HG02678 (cell line): ENCODE data around the gene ENTREP3.
"Not testable (repeated sequence)": the region's sequence is repeated elsewhere in the genome, so short reads cannot be mapped to it uniquely, and the experiment has no call there.

Experiments
- ATAC-seq: cut with Tn5 transposase; IDR thresholded peaks from one replicate; pipeline ENCODE4 v1.9.1; 2021; ENCODE audit warnings: mild to moderate bottlenecking, moderate library complexity; ENCODE audit not compliant: unreplicated experiment

The ENTREP3 gene, protein sequence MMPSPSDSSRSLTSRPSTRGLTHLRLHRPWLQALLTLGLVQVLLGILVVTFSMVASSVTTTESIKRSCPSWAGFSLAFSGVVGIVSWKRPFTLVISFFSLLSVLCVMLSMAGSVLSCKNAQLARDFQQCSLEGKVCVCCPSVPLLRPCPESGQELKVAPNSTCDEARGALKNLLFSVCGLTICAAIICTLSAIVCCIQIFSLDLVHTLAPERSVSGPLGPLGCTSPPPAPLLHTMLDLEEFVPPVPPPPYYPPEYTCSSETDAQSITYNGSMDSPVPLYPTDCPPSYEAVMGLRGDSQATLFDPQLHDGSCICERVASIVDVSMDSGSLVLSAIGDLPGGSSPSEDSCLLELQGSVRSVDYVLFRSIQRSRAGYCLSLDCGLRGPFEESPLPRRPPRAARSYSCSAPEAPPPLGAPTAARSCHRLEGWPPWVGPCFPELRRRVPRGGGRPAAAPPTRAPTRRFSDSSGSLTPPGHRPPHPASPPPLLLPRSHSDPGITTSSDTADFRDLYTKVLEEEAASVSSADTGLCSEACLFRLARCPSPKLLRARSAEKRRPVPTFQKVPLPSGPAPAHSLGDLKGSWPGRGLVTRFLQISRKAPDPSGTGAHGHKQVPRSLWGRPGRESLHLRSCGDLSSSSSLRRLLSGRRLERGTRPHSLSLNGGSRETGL

DNA sequence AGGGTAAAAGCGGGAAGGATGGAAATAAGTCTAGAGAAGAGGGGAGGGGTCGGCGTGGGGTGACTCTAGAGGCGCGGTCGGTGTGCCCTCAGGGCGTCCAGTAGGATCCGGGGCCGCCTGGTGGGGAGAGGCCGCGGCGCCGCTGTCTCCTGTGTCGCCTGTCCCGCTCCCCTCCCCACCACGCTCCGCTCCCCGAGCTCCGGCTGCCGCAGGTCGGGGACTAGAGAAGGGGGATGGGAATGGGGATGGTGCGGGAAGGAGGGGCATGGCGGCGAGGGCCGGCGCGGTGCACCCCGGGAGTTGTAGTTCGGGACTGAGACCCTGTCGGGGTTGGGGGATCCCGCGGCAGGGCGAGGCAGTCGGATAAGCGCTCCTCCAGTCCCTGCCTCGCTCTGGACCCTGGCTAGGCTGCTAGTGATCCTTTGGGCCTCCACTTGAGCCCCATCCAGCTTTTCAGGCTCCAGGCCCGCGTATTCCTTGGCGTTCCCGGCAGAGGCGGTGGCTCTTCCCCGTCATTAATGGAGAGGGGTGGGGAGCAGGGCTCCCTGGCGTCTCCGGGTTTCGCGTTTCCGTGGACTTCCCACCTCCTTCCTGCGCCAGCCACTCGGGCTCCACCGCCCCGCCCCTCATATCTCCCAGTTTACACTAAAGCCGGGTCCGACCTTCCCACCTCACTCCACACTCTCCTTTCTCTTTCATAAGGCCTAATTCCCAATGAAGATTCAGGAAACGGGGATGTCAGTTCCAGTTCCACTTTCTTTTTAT lies at the start of gene ENTREP3:
ENTREP3 (minus strand) TSS at position 241 of the 765 bp plus-strand sequence. CDS start 606 bp downstream, outside the sequence.
- peak; percentile 74 for ATAC-seq

- no peak for ATAC-seq
Observed at GRCh38 chr1:155304558-155305063, 49.3 kb upstream of the ENTREP3 start.

DNA sequence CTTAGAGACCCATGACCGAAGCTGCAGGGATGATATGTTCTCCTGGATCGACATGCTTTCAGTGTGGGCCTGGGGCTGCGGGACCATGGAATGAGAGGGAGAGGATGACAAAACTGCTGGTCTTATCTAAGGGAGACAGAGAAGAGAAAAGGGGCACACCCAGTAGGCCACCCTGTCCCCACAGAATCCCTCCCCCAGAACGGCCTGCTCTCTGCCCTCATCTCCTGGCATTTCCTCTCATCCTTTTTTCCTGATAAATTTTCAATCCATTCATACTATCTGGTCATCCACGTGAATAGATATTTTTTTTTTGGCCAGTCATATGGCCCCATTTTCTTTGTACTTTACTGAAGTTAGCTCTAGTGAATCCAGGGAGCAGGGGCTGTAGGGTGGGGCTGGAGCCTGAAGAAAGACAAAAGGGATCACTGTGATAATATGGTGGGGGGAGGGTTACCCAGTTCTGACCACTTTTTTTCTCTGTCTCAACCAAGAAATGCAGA lies 46.1 kb upstream of the ENTREP3 start, which contains the start of gene PKLR:
PKLR (minus strand) TSS at position 97 of the 500 bp plus-strand sequence; CDS start at position 54, 43 bp downstream.
- ATAC-seq: no peak

- no peak for ATAC-seq
Observed at GRCh38 chr1:155300553-155301329, 45.5 kb upstream of the ENTREP3 start.

DNA sequence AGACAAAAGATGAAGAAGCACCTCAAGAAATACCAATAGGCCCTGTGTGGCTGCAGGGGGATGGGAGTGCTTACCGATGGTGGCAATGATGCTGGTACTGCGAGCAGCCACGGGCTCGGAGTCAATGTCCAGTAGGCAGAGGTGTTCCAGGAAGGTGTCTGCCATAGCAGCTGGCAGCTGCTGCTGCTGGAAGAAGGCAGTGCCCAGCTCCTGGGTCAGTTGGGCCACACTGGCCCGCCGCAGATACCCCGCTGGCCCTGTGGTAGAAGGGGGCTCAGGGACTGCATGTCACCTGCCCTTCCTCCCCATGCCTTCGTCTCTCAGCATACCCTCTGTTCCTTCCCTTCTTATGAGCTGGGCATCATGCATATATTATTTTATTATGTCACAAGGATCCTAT lies 44.7 kb upstream of the ENTREP3 start:
- no peak for ATAC-seq

- ATAC-seq: no peak
Observed at GRCh38 chr1:155297384-155297783, 42.1 kb upstream of the ENTREP3 start.

DNA sequence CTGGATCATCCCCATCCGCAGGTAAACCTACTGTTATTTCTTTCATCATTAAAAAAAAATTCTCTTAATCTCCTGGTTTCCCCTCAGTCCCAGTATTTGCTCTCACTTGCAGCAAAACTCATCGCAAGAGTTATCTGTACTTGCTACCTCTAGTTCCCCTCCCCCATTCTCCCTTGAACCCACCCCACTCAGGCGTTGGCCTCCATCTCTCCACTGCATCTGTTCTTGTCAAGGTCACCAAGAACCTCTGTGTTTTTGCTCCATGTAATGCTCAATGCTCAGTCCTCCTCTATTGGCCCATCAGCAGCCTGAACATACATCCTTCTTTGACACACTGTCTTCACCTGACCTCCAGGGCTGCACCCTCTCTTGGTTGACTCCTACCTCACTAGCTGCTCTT lies 41.4 kb upstream of the ENTREP3 start:
- ATAC-seq: no peak

DNA sequence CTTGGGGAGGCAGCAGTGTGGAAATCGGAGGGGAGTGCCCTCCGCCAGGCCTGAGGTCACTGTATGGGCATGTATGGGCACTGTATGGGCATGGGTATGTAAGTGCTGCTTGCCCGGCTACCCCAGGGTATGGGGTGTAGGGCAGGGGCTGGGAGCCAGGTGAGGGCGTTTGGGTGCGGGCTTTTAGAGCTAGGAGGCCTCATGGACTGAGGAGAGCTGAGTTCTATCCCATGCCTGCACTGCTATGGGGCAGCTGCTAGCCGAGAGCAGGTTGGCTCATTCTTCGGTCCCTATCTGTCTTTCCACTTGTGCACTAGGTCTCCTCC lies 40.6 kb upstream of the ENTREP3 start:
- ATAC-seq: no peak

- ATAC-seq: no peak
Observed at GRCh38 chr1:155295183-155295941, 40.1 kb upstream of the ENTREP3 start.

DNA sequence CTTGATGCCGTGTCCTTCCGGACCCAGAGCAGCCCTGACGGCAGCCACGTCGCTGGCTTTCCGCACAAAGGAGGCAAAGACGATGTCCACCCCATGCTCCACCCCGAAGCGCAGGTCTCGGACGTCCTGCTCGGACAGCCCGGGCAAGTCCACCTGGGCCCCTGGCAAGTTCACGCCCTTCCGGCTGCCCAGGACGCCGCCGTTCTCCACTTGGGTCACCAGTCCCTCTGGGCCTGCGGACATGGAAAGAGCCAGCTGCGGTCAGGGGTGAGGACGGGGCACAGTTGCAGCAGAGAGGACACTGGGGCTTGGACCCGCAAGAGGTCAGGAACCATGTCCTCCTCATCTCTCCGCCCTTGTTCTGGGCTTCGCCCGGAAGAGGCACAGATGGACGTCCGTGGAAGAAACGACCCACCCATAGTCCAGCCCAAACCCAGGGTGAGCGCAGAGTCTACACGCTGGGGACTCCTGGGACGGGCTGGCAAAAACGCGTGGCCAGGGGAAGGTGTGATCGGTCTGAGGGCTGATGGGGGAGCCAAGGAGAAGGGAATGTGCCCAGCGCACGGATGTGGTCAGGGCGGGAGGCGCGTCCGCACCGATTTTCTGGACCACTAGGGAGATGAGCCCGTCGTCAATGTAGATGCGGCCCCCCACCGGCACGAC lies 39.4 kb upstream of the ENTREP3 start:
- no peak for ATAC-seq

DNA sequence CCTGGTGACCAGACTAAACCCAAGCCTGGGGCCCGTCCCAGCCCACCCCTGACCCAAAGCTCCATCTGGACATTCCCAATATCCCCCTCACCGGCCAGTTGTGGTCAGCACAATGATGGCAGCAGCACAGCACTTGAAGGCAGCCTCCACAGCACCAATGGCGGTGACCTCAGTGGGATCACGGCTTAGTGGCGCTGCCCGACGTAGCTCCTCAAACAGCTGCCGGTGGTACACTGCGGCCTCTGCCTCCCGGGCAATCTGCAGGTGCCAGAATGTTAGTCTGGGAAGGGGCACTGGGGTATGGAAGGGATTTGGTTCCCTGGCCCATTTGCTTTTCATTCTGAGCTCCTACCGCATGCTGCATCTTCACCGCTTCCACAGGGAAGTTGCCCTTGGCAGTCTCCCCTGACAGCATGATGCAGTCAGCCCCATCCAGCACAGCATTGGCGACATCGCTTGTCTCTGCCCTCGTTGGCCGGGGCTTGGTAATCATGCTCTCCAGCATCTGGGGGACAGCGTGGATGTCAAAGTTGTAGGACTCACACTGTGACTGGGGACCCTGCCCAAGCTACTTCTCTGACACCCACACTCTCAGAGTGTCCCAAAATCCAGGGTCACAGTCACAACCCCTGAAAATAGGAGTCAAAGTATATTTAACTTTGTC lies 37.9 kb upstream of the ENTREP3 start:
- no peak for ATAC-seq

- ATAC-seq: not testable (repeated sequence)
Observed at GRCh38 chr1:155291006-155291405, 35.7 kb upstream of the ENTREP3 start.

DNA sequence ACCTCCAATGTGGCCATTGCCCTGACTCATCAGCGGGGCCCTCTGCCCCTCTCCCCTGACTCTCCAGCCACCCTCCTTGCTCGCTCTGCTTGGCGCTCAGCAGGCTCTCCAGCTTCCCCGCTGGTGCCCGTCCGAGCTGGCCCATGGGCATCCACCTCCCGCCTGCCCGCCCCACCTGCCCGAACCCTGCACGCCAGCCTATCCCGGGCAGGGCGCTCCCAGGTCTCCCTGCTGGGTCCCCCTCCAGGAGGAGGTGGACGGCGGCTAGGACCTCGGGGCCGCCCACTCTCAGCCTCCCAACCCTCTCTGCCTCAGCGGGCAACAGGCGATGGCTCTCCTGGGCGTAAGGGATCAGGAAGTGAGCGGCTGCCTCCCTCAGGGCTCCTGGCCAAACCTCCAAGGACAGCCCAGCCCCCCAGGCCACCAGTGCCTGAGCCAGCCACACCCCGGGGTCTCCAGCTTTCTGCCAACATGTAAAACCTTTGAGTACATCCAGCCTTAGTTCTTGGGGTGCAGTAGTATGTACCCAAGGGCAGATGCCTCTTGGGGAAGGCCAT lies 32.8 kb upstream of the ENTREP3 start:
- no peak for ATAC-seq

GRCh38 chr1:155286544-155286943 lies 31.3 kb upstream of the ENTREP3 start:
- ATAC-seq: no peak

GRCh38 chr1:155285631-155286044 lies 30.4 kb upstream of the ENTREP3 start:
- no peak for ATAC-seq

GRCh38 chr1:155285063-155285462 lies 29.8 kb upstream of the ENTREP3 start:
- no peak for ATAC-seq

DNA sequence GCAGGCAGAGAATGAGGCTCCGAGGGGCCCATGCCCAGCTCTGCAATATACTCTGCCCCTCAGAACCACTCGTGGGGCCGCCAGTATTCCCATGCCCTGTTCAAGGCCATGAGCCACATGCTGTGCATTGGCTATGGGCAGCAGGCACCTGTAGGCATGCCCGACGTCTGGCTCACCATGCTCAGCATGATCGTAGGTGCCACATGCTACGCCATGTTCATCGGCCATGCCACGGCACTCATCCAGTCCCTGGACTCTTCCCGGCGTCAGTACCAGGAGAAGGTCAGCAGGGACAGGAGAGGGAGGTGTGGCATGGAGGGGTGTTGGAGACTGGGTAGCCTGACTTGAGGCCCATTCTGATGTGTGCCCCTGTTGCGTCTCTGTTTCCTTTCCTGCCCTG lies 29.2 kb upstream of the ENTREP3 start:
- ATAC-seq: no peak

DNA sequence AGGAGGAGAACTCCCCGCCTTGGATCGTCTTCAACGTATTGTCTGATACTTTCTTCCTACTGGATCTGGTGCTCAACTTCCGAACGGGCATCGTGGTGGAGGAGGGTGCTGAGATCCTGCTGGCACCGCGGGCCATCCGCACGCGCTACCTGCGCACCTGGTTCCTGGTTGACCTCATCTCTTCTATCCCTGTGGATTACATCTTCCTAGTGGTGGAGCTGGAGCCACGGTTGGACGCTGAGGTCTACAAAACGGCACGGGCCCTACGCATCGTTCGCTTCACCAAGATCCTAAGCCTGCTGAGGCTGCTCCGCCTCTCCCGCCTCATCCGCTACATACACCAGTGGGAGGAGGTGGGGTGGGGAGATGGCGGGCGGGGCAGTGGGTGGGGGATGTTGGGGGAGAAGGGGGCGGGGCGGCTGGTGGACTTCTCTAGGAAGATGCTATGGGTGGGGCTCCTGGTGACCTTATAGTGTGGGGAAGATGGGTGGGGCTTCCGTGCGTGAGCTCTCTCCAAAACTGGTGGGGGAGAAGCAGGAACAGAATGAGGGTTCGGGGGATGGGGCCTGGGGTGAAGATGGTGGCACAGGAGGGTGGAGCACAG lies 27.3 kb upstream of the ENTREP3 start:
- no peak for ATAC-seq
